ENCODE measurements around the gene MEIS3. TPM values are rescaled to one million over a fixed set of nuclear protein-coding genes. Genes with fewer than 3 reads are reported as not detected.

MEIS3 gene
- total and polyA plus RNA-seq, 10 of the 15 experiments (the other 5 are each of a cell fraction or from before 2014, with no cell fraction given), result 0.05 to 0.23 TPM; not detected in 8

- TF ChIP-seq PKNOX1 (IDR thresholded peaks at IDR 0.05) (no peak), BRCA1 (IDR thresholded peaks at IDR 0.05; ENCODE audit: low read depth, low read length) (no peak)
Observed at GRCh38 chr19:47429140-47429793, 9.9 kb upstream of the MEIS3 start (continued).

- H3K36me3 ChIP-seq (ENCODE audit: control insufficient read depth in 2 of 2, insufficient read depth in 2 of 2, low read length in 1 of 2), result no peaks in the 10 kb centered on the region
- H3K27me3 ChIP-seq (replicated peaks in 1 of 2; ENCODE audit: control insufficient read depth in 2 of 2, insufficient read depth in 2 of 2, low read length in 1 of 2), result peaks cover 4 to 14% of the 10 kb centered on the region in 2 experiments
- no peak overlapping the region for H3K27ac ChIP-seq (ENCODE audit: control insufficient read depth, insufficient read depth)
- ATAC-seq (peak; percentile 89), DNase-seq (ENCODE audit: low read depth, low spot score) (peak; percentile 75), FAIRE-seq (peak; percentile 92)
- no TSS peak for BruUV-seq (replicated peaks)
- peak overlapping the region; percentile 75 for H3K4me2 ChIP-seq (ENCODE audit: control insufficient read depth, insufficient read depth)
- CTCF ChIA-PET, result interaction anchor here (0.6 to 2.2 kb wide), 25 partner anchors 8 to 435 kb away, joined by 3 to 28 read pairs (median 5); partner anchors contain the start of genes DHX34, KPTN and NAPA
- H3K79me2 ChIP-seq (ENCODE audit: control insufficient read depth, insufficient read depth, low read length), result no peaks in the 10 kb centered on the region
- H3K9me3 ChIP-seq (replicated peaks; ENCODE audit: control insufficient read depth, insufficient read depth, low read length), result no peaks in the 10 kb centered on the region
- in situ Hi-C loops (cut with MboI) (loop anchor here (5.0 kb wide), 1 partner anchor 131 kb away; no protein-coding TSS in a partner anchor), intact Hi-C loops (cut with micrococcal nuclease; ENCODE audit: unreplicated experiment) (loop anchor here (1.0 kb wide), 1 partner anchor 132 kb away; no protein-coding TSS in a partner anchor)
- H4K20me1 ChIP-seq (ENCODE audit: control insufficient read depth, insufficient read depth), result no peaks in the 10 kb centered on the region
- peak overlapping the region; percentile 16 for H2AFZ ChIP-seq (ENCODE audit: control insufficient read depth, low read depth, low read length)
- peaks cover 9% of the 10 kb centered on the region for H3K4me1 ChIP-seq (ENCODE audit: control insufficient read depth, insufficient read depth, low read length)
- 6% methylated on average over 27 of the region's 27 CpGs for WGBS (ENCODE audit: insufficient coverage, insufficient replicate concordance, low lambda C conversion rate, missing lambda C conversion rate)
- H3K9ac ChIP-seq (ENCODE audit: control insufficient read depth, insufficient read depth, low read length), result no peak overlapping the region; the same call in 1 of the 2 replicates
- RAD21 ChIA-PET (ENCODE audit: unreplicated experiment), result interaction anchor here (0.6 to 2.4 kb wide), 12 partner anchors 8 to 295 kb away, joined by 3 to 19 read pairs (median 4); partner anchors contain the start of genes DHX34 and KPTN
- POLR2A ChIA-PET, result interaction anchor here (1.2 kb wide), 1 partner anchor 135 kb away, joined by 3 read pairs; no protein-coding TSS in a partner anchor
- TF ChIP-seq E2F4 (IDR thresholded peaks at IDR 0.05; ENCODE audit: low read depth, low read length) (no peak), HDAC2 (IDR thresholded peaks at IDR 0.05) (no peak), SREBF1 (IDR thresholded peaks at IDR 0.05; ENCODE audit: low read length) (no peak), HDGF (IDR thresholded peaks at IDR 0.05) (peak; percentile 79; the same call in 1 of the 2 replicates), TBL1XR1 (IDR thresholded peaks at IDR 0.05; ENCODE audit: low read depth, low read length) (no peak), PKNOX1 (IDR thresholded peaks at IDR 0.05) (peak; percentile 92), SP1 (IDR thresholded peaks at IDR 0.05; ENCODE audit: low read depth, low read length) (peak; percentile 55), PBX3 (IDR thresholded peaks at IDR 0.05; ENCODE audit: insufficient replicate concordance, low read depth, low read length) (peak; percentile 76), PML (IDR thresholded peaks at IDR 0.05; ENCODE audit: low read length) (no peak)
- H3K4me3 ChIP-seq, result 0 out of 2 replicates have a peak overlapping the region, but pooled peaks have one; percentile 18
- SMC1A ChIA-PET (ENCODE audit: uncharacterized antibody, unreplicated experiment), result interaction anchor here (0.6 to 1.9 kb wide), 13 partner anchors 8 to 278 kb away, joined by 3 to 12 read pairs (median 4); no protein-coding TSS in a partner anchor
Observed at GRCh38 chr19:47428177-47428894, 9.0 kb upstream of the MEIS3 start.
